SIG-M5 (cell line): ENCODE measurements around the gene KRT79.

Source experiments
- DNase-seq: peaks from one replicate; lab custom pipeline; 2025; lab: John Stamatoyannopoulos, UW

Gene KRT79

DNA sequence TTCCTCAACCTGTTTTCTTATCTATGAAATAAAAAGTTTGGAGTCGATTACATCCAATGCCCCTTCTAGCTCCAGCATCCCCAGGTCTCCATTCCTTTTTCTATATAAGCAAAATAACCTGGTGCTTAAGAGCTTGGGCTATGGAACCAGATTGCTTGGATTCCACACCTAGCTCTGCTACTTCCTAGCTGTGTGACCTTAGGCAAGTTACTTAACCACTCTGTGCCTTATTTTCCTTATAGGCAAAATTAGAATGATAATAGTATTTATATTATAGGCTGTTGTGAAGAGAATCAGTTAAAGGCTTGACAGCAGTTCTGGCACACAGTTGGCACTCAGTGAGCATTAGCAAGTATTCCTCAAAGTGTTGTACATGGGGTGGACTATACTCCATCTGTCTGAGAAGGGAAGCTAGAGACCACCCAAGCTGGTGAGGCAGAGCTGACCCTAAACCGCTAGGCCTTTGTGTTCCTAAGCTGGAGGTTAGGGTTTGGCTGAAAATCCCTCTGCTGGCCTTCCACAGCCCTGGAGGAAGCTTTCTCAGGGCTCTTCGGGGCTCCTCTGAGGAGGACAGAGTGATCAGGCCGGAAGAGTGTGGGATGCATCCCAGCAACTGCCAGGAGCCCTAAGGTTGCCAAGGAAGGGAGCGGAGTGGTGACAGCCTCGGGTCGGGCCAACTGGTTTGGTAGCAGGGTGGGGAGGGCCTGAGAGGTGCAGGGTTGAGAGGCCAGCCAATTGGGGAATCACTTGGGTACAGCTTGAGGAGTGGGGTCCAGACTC lies 14.2 kb downstream of the KRT79 start:
- DNase-seq: no peak

DNA sequence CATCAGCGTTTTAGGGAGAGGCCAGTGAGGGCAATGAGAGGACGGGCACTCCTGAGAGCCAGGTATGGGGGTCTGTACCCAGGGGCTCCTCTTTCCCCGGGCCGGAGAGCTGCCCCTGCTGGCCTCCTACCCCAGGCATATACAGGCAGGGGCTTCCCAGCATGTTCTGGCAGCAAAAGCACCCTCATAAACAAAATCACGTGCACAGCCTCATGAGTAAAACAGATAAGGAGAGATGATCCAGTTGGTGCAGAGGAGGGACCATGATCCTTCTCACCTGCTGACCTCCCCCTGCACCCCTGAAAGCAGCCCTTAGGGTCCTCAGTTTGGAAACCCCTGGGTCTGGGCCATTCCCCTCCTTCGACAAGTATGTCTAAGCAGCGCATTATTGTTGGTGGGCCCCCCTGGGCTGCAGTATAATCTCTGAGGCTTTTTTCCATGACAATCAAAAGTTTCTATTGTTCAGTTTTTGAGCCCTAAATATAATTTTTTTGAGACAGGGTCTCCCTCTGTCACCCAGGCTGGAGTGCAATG lies 15.2 kb downstream of the KRT79 start:
- DNase-seq: no peak

DNA sequence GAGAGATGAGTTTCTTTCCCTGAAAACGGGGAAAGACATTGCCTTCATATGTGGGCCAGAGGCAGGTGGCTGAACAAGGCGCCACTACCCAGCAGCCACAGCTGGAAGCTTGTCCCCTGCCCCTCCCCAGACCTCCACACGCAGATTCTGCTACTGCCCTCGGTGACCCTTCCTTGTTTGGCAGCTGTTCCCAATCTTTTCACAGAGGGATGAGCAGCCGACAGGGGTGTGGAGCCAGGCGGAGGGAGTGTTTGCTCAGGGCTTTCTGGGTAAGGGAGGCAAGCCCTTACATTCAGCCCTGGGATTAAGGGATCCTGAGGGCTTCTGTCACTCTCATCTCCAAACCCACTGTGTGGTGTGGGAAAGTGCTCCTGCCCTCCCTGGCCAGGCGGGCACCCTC lies 15.7 kb downstream of the KRT79 start:
- DNase-seq: no peak

DNA sequence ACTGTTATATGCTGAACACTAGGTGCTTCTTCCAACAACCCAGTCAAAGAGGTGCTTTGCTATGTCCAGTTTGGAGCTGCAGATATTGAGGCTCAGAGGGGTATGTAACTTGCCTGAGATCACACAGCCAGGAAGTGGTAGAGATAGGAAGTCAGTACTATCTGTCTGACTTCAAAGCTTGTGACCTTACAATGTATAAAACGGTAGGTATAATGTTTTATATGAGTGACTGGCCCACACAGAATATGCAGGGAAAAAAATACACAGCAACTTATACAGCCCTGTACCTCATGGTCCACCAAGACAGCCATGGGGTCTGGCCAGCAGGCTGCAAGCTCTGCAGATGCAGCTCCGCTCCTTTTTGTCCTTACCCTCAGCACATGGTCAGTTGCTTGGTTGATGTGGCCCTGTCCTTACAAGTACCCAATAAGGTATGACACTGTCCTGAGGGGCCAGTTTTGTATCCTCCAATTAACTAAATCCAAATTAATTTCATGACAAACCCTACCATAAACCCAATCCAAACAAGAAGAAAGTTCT lies 16.3 kb downstream of the KRT79 start:
- no peak for DNase-seq

DNA sequence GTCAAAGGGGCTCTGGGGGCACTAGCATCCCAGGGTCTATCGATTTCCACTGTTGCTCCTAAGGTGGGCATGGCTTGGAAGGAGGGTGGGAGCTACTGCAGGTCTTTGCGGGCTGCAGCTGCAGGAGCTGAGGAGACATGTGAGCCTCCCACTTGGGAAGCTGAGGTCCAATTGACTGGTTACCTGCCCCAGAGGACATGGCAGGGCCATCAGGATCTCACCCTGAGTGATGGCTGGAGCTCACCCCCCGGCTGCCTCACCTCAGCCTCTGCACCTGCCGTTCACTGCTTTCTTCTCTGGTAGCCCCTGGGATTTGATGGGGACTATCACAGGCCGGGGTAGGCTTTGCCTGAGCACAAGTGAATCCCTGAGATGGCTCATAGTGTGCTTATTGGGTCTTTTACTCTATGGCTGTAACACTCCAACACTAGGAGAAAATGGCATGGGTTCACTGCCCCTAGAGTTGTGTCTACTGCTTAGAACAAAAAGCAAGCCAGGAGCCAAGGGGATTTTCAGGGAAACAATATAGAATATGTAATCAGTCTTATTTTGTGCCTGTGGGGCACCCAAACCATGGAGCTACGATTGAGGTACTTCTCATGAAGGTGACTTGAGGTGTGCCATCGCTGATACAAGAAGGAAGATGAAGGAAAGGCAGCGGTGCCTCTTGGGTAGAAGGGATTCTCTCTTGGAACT lies 17.0 kb downstream of the KRT79 start:
- no peak for DNase-seq

DNA sequence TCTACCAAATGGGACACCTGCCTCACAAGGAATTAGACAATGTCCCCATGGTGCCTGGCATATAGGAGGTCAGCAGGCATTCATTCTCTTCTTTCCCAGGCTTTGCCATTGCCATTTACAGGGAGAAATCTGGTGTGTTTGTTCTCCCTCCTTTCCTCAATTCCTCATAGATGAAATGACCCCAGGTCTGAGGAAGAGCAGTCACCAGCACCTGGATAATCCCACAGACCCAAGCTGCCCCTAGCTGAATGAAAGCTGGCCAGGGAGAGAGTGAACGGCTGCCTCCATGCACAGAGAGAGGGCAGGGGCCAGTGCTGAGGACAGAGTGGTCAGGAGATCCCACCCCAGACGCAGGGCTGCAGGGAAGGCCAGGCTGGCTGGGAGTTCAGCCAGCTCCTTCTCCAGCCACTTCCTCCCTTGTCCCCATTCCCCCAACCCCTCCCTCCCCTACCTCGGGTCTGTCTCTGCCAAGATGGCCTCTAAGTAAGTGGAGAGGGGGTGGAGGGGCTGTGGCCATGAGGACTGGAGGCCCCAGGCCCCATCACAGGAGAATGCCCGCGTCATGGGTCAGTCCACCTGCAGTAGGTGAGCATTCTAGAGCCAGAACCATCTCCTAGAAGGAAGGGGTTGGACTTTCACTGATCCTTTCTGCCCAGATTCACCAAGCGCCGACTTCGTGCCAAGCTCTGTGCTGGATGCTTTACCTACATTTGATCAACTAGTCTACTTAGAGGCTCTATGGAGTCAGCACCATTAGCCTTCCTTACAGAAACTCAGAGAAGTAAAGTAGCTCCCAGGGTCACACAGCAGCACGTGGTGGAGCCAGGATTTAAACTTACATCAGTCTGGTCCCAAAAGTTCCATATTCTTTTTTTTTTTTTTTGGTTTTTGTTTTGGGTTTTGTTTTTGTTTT lies 18.2 kb downstream of the KRT79 start:
- DNase-seq: no peak

DNA sequence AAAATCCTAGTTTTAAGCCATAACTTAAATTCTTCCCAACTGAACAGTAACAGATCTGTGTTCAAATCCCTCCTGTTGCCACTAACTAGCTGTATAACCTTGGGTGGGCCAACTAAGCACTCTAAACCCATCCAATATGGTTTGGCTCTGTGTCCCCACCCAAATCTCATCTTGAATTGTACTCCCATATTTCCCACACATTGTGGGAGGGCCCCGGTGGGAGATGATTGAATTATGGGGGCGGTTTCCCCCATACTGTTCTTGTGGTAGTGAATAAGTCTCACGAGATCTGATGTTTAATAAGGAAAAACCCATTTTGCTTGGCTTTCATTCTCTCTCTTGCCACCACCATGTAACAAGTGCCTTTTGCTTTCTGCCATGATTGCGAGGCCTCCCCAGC lies 18.9 kb downstream of the KRT79 start:
- DNase-seq: no peak

DNA sequence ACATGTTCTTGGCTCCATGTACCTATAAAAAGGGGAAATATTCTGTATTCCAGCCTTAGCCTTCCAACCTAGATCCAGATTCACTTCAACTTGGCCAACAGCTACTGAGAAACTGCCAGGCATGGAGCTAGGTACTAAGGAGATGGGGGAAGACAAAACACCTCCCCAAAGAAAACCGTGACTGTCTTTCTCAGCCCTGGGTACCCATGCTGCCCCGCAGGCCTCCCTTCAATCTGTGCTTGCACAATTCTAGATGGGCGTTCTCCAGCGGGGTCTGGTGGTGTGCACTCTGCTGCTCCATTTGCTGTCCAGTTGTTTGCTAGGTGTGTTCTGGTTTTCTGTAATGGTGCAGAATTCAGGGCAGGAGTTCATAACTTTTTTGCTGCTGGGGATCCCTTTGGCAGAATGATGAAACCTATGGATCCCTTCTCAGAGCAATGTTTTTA lies 19.4 kb downstream of the KRT79 start:
- DNase-seq: no peak

DNA sequence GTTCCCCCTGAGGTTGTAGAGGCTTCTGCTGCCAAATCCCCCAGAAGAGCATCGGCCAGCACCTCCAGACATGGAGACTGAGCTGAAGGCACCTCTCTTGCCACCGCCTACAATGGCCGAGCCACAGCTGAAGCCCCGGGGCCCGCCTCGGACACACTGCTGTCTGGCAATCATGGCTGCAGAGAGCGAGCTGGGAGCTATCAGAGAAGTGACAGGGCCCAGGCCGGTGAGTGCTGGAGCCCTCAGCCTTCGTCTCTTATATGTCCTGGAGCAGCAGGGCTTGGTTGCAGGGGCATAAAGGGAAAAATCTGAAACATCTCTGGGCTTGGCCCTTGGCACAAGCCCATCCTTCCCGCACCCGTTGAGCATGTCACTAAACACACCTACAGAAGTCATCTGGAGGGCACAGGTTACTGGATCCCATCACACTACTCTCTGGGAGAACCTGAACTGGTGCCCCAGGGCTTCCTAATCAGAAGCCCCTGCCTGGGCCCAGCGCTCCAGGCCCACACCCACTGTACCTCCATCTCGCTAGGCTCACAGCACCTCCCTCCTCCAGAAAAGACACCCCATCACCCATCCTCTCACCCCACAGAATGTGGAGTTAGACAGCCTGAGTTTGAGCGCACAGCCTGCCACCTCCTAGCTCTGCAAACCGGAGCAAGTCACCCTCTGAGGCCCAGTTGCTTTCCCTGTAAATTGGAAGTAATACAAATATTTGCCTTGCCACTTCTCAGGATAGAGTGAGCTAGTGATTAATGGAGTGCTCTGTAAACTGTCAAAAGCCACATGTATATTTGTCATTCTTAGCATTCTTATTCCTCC lies 20.0 kb downstream of the KRT79 start, which contains the start of gene KRT4:
TSS of gene KRT4 (minus strand) at position 232 of the 825 bp plus-strand sequence. CDS start at position 174, 58 bp downstream.
- no peak for DNase-seq

DNA sequence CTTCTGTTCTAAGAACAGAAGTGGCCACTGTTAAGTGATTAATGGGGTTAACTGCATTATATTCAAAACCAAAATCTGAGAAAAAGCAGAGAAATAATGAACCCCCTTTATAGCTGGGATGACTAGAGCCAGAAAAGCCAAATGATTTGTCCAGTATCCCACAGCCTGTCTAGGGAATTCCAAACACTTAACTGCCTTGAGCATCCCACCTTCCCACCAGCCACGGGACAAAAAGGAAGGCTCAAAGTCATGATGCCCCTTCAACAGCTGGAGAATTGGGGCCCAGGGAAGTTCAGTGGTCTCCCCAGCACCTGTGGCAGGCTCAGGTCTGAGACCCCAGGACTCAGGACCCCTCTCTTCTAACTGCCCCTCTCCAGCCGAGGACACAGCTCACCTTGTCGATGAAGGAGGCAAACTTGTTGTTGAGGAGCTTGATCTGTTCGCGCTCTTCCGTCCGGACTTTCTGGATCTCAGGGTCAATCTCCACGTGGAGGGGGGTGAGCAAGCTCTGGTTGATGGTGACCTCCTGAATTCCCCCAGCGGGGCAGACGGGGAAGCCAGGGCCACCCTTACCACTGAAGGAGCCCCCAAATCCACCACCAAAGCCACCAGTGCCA lies 20.8 kb downstream of the KRT79 start:
- DNase-seq: no peak

DNA sequence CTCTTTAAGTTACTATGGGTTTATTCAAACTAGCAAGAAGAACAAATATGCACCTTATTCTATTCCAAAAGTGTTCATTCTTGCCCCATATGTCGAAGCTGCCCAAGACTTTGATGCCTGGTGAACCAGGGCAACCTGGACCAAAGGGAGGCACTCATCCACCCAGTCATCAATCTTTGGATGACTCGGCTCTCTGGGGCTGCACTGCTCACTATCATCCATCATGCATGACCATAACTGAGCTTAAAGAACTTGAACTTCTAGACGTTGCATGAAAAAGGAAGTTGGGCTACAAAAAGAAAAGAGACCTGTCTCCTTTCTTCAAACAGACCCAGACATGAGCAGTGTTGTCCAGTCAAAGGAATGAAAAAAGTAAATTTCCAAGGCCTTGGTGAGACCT lies 21.4 kb downstream of the KRT79 start:
- no peak for DNase-seq

DNA sequence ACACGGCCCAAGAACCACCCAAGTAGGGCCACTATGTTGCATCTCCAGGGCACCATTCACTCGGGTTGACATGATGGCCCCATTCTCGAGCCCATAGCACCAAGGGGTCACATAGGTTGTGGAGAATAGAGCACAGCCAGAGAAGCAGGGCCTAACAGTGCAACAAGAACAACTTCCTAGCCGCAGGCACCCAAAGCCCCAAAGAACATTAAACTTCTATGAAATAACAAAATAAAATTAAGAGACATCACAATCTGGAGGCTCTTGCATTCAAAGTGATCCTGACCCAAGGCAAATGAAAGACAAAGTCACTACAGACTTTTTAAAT lies 22.1 kb downstream of the KRT79 start:
- DNase-seq: no peak

DNA sequence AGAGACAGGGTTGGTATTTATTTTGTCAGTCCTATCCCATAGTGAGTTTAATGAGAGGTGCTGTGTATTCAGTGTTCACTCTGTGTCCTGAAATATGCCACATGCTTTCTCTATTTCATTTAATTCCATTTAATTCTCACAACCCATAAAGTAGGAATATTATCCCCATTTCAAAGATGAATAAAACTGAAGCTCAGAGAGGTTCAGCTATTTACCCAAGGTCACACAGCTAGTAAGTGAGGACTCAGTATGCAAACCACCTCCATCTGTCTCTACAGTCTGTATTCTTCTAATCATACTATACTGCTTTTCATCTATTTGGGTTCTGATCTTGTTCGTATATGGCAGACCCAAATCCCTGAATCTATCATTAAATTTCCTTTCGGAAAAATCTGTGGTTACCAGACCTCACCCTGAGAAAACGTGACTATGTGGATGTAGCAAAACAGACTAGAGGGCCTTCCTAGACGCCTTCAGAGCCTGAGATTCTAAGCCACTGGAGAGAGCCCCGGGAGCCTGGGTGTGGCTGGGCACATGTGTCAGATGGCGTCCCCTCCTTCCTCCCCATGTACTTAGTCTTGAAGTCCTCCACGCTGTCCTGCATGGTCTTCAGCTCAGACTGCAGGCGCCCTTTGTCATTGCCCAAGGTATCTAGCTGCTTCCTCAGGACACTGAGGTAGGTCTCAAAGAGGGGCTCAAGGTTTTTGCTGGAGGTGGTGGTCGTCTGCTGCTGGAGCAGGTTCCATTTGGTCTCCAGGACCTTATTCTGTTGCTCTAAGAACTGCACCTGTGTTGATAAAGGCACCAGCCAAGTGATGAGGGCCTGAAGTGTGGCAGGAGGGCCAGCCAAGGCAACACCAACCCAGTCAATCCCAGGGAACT lies 22.7 kb downstream of the KRT79 start:
- DNase-seq: no peak

DNA sequence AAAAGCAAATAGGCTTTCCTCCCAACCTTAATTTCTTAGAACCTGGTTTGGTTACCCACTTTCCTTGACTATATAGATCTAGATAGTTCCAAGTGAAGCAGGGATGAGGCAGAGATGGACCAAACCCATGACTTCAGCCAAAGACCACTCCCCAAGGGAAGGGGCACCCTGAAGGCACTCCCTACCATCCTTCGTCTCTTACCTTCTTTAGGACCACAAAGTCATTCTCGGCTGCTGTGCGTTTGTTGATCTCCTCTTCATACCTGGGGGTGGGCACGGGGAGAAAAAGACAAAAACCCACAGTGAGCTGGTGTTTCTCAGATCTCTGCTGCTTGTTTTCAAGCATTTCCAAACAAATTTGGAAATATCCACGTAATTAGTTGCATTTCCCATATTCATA lies 23.6 kb downstream of the KRT79 start:
- DNase-seq: no peak

DNA sequence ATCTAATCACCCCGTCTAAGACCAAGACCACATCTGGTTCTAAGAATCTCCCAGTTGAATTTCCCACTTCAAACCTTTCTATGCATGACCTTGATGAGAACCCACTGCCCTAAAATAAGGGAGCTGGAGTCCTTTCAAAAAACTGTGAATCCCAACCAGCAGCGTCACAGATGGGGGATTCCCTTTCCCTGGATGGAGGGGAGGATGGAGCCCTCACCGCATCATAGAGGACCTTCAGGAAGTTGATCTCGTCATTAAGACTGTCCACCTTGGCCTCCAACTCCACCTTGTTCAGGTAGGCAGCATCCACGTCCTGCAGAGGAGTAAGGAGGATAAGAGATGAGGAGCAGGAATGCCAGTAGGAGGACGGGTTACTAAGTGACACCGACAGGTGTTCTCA lies 24.9 kb downstream of the KRT79 start:
- DNase-seq: no peak

DNA sequence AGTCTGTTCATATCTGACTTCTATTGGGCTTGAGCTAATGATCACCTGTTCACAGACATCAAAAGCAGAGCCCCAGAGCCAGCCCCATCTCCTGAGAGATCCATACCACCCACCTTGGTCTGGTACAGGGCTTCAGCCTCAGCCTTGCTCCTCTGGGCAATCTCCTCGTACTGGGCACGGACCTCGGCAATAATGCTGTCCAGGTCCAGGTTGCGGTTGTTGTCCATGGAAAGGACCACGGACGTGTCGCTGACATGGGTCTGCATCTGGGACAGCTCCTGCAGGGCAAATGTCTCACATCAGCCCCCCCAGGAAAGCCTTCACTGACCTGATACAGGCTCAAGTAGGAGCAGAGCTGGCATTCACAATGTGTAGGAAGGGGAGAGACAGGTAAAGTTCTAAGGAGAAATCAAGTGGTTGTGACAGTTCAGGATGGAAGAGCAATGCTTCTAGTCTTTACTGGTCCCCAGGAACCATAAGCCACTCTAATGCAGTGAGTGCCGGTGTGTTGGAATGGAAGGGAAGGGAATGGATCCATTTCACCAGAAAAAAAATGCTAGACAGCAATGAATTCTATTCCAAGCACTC lies 25.4 kb downstream of the KRT79 start:
- no peak for DNase-seq

DNA sequence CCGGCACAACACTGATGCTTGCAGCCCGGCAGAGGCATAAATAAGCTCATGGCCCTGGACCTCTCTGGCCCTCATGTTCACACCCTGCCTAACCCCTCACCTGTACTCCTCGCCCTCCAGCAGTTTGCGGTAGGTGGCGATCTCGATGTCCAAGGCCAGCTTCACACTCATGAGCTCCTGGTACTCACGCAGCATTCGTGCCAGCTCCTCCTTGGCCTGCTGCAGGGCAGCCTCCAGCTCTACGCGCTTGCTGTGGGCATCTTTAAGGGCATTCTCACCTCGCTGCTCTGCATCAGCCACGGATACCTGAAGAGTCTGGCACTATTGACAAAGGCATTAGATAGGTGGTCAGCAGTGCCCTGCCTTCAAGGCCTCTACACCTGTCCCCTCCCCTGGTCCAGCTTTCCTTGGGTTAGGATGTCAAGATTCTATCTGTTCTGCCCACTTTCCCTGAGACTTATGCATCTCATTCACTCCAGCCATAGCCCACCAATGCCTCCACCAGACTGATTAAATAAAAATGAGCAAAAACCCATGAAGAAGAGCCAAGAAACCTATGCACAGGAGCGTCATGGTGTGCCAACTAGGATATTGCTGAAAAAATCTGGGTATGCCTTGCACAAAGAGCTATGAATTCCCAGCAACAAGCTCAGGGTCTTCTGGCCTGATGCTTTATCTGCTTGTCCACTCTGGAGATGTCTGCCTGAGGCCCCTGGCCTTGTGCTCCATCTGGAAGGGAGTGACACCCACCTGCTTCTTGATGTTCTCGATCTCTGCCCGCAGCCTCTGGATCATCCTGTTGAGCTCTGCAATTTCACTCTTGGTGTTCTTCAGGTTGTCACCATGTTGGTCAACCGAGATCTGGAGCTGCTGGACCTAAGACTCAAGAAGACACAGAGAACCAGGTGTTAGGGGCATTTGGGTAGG lies 26.3 kb downstream of the KRT79 start:
- no peak for DNase-seq
